Measurements from ENCODE around the gene PLEKHG4B. TPM values are rescaled to one million over a fixed set of nuclear protein-coding genes. Genes with fewer than 3 reads are reported as not detected.

PLEKHG4B gene
- total RNA-seq, 4 donors from 2014 or later, result 0.18 to 2.5 (median 0.19) TPM; not detected in 1

DNA sequence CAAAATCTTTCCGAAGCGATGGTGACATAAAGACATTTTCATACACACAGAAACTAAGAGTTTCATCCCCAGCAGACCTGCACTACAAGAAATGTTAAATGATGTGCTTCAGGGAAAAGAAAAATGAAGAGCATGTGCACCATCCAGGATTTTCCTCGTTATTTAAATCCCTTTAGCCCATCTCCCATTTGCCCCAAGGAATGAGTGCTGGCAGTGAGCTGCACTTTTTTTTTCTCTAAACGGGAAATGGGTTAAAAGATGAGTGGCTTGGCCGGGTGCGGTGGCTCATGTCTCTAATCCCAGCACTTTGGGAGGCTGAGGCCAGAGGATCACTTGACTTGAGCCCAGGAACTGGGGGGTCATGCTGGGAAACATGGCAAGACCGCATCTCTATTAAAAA lies 92.5 kb downstream of the PLEKHG4B start:
- TF ChIP-seq, protein P1, sequence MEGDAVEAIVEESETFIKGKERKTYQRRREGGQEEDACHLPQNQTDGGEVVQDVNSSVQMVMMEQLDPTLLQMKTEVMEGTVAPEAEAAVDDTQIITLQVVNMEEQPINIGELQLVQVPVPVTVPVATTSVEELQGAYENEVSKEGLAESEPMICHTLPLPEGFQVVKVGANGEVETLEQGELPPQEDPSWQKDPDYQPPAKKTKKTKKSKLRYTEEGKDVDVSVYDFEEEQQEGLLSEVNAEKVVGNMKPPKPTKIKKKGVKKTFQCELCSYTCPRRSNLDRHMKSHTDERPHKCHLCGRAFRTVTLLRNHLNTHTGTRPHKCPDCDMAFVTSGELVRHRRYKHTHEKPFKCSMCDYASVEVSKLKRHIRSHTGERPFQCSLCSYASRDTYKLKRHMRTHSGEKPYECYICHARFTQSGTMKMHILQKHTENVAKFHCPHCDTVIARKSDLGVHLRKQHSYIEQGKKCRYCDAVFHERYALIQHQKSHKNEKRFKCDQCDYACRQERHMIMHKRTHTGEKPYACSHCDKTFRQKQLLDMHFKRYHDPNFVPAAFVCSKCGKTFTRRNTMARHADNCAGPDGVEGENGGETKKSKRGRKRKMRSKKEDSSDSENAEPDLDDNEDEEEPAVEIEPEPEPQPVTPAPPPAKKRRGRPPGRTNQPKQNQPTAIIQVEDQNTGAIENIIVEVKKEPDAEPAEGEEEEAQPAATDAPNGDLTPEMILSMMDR (IDR thresholded peaks at IDR 0.05), result no peak
- TF ChIP-seq POLR2A (IDR thresholded peaks at IDR 0.05), result no peak
- Histone ChIP-seq H3K36me3 (no peaks in the 10 kb centered on the region), H3K27me3 (no peaks in the 10 kb centered on the region), H3K4me1 (peaks cover 0 to 5% (median 3%) of the 10 kb centered on the region in 4 donors), H3K27ac (no peak overlapping the region), H3K4me3 (no peak overlapping the region), H3K9me3 (no peaks in the 10 kb centered on the region)
- DNase-seq, result no peak

DNA sequence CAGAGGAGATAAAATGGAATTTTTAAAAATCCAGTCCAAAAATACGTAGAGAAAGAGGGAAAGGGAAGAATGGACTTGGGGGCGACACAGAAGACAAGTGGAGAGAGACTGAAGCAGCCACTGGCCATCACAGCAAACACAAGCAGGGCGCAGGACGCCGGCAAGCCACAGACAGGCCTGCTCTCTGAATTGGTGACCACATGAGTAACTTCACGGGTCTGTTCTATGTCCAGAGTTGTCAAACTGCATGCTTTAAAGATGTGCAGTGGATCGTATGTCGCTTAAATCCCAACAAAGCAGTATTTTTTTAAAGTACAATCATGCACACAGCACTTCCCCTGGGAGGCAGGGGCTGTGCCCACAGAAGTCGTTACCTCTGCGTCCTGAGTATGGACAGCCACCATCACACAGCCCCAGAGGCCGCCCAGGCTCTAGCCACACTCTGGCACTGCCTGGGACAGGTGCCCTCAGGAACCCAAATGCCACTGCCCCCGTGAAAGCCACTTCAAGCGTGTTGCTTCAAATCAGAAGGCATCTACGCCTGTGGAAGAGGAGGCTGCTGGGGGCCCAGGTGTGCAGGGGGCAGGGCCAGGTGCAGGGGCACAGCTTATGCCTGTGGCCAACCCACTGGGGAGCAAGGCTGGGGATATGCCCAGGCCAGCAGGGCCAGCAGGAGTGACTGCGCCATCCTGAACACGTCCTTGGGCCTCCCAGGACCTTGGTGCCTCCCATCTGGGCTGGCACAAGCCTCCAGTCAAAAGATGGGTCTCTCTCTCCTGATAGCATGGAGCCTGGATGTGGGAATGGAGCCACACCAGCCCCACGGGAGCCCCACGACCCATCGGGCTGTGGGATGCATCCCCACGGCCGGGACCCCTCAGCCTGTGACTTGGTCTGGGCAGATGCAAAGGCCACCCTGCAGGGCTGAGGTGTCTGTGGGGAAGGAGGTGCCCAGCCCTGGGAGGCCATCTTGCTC lies 93.4 kb downstream of the PLEKHG4B start:
- DNase-seq, result no peak
- no peak overlapping the region for H3K27ac ChIP-seq
- no peaks in the 10 kb centered on the region for H3K27me3 ChIP-seq
- no peak overlapping the region for H3K4me3 ChIP-seq
- no peak for TF ChIP-seq POLR2A (IDR thresholded peaks at IDR 0.05)
- TF ChIP-seq, protein P1 (IDR thresholded peaks at IDR 0.05), result no peak
- H3K4me1 ChIP-seq, result peaks cover 0 to 5% (median 3%) of the 10 kb centered on the region in 4 donors
- no peaks in the 10 kb centered on the region for H3K36me3 ChIP-seq
- H3K9me3 ChIP-seq, result no peaks in the 10 kb centered on the region

DNA sequence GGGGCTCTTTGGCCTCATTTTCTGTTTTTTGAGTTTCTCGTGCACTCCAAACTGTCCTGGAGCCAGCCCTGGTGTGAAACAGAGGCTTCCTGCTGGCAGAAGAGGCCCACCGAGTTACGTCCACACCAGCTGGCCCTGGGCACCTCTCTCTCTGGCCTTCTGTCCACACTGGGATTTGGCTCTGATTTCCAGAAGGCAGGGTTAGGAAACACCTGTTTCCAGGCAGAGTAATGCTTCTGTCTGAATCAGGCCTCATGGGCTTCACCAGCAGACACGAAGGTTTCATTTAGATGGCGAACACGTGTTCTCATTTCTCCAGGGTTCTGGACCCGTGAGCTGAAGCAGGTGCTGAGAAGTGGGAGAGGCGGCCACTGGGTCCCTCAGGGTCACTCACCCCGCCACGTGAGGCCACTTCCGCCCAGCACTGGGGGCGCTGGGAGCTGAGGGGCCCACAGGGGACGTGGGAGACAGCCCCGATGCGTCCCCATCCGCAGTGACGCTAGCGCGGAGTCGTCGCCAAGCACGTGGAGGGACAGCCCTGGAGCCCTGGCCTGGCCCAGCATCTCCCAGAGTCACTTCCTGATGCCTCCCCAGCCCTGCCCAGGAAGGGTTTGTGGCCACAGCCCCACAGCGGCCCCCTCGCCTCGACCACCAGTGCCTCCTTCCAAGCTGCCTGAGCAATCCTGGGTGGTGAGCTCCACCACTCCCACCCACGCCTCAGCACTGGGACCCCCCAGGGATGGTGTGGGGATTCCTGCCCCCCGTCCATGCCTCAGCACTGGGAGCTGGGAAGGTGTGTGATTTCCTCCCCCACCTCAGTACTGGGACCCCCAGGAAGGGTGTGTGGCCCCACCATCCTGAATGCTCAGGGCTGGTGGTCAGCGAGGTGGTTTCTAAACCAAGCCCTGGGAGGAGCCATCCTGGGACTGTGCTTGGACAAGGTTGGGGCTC lies 94.4 kb downstream of the PLEKHG4B start:
- no peak for DNase-seq
- no peak for TF ChIP-seq POLR2A (IDR thresholded peaks at IDR 0.05)
- TF ChIP-seq, protein P1 (IDR thresholded peaks at IDR 0.05), result no peak
- H3K36me3 ChIP-seq, result no peaks in the 10 kb centered on the region
- no peaks in the 10 kb centered on the region for H3K9me3 ChIP-seq
- peaks cover 0 to 11% (median 3%) of the 10 kb centered on the region in 4 donors for H3K4me1 ChIP-seq
- H3K27ac ChIP-seq, result no peak overlapping the region
- H3K27me3 ChIP-seq, result no peaks in the 10 kb centered on the region
- H3K4me3 ChIP-seq, result no peak overlapping the region

DNA sequence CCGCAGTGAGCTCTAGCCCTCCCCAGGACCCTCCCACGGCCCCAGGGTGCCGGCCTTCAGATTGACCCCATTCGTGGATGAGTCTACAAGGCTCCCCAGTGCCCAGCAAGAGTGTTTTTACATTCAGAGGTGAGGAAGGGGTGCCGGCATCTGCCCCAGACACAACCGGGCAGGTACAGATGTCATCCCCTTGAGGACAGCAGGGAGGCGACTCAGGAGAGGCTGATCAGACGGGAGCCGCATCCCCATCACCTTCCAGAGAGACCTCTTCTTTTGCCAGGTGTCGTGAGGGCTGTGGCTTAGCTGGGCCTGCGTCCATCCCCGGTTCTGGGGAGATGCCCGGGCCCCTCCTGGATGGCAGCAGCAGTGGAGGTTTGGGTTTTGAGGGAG lies 95.1 kb downstream of the PLEKHG4B start:
- DNase-seq, result no peak

More for the DNA sequence above, 95.1 kb downstream of the PLEKHG4B start:
- Histone ChIP-seq H3K4me1 (peaks cover 0 to 17% (median 3%) of the 10 kb centered on the region in 4 donors), H3K27me3 (no peaks in the 10 kb centered on the region), H3K4me3 (no peak overlapping the region), H3K9me3 (no peaks in the 10 kb centered on the region), H3K27ac (no peak overlapping the region), H3K36me3 (no peaks in the 10 kb centered on the region)
- no peak for TF ChIP-seq POLR2A (IDR thresholded peaks at IDR 0.05)
- TF ChIP-seq, protein P1 (IDR thresholded peaks at IDR 0.05), result no peak
